ENCODE data around the gene LZTS2.

LZTS2 gene

GRCh38 chr10:100981178-100981772 lies 18.3 kb upstream of the LZTS2 start:
- H3K79me2 ChIP-seq (ENCODE audit: insufficient read depth, low read length): no peaks in the 10 kb centered on the region
- no peak for TF ChIP-seq CTCF (IDR thresholded peaks at IDR 0.05; ENCODE audit: low read length)
- no peak for TF ChIP-seq EZH2 (IDR thresholded peaks at IDR 0.05; ENCODE audit: borderline replicate concordance, low read length)
- no peak overlapping the region for H3K27ac ChIP-seq (ENCODE audit: low read depth, low read length, poor library complexity, severe bottlenecking)

GRCh38 chr10:100982916-100983830 lies 16.4 kb upstream of the LZTS2 start:
- Histone ChIP-seq H3K4me1 (ENCODE audit: insufficient read depth, low read length, severe bottlenecking) (peaks cover 10% of the 10 kb centered on the region), H3K9ac (ENCODE audit: low read length) (no peak overlapping the region), H3K27me3 (ENCODE audit: insufficient read depth, low read length) (no peaks in the 10 kb centered on the region), H3K36me3 (ENCODE audit: insufficient read depth, low read length) (no peaks in the 10 kb centered on the region), H3K9me3 (ENCODE audit: low read length) (no peaks in the 10 kb centered on the region), H3K79me2 (ENCODE audit: insufficient read depth, low read length) (peaks cover 8% of the 10 kb centered on the region), H3K9me2 (ENCODE audit: low read depth, low read length) (no peaks in the 10 kb centered on the region), H2AFZ (ENCODE audit: low read length) (no peak overlapping the region), H3K4me3 (ENCODE audit: low read depth, low read length, poor library complexity, severe bottlenecking) (no peak overlapping the region), H3K4me2 (ENCODE audit: low read length) (no peak overlapping the region), H3F3A (ENCODE audit: insufficient read depth, low read length) (no peaks in the 10 kb centered on the region), H3K27ac (ENCODE audit: low read depth, low read length, poor library complexity, severe bottlenecking) (no peak overlapping the region), H4K20me1 (ENCODE audit: insufficient read depth, low read length) (no peaks in the 10 kb centered on the region)
- TF ChIP-seq EZH2 (IDR thresholded peaks at IDR 0.05; ENCODE audit: borderline replicate concordance, low read length) (no peak), CTCF (IDR thresholded peaks at IDR 0.05; ENCODE audit: low read length) (no peak)

More at GRCh38 chr10:100981178-100981772, 18.3 kb upstream of the LZTS2 start:
- H2AFZ ChIP-seq (ENCODE audit: low read length): no peak overlapping the region
- no peak overlapping the region for H3K4me2 ChIP-seq (ENCODE audit: low read length)
- H3K9ac ChIP-seq (ENCODE audit: low read length): no peak overlapping the region
- H3K9me2 ChIP-seq (ENCODE audit: low read depth, low read length): no peaks in the 10 kb centered on the region
- H3K4me1 ChIP-seq (ENCODE audit: insufficient read depth, low read length, severe bottlenecking): peaks cover 3% of the 10 kb centered on the region
- H3K36me3 ChIP-seq (ENCODE audit: insufficient read depth, low read length): no peaks in the 10 kb centered on the region
- no peaks in the 10 kb centered on the region for H3K9me3 ChIP-seq (ENCODE audit: low read length)
- no peak overlapping the region for H3K4me3 ChIP-seq (ENCODE audit: low read depth, low read length, poor library complexity, severe bottlenecking)
- no peaks in the 10 kb centered on the region for H3F3A ChIP-seq (ENCODE audit: insufficient read depth, low read length)
- no peaks in the 10 kb centered on the region for H3K27me3 ChIP-seq (ENCODE audit: insufficient read depth, low read length)
- H4K20me1 ChIP-seq (ENCODE audit: insufficient read depth, low read length): no peaks in the 10 kb centered on the region

DNA sequence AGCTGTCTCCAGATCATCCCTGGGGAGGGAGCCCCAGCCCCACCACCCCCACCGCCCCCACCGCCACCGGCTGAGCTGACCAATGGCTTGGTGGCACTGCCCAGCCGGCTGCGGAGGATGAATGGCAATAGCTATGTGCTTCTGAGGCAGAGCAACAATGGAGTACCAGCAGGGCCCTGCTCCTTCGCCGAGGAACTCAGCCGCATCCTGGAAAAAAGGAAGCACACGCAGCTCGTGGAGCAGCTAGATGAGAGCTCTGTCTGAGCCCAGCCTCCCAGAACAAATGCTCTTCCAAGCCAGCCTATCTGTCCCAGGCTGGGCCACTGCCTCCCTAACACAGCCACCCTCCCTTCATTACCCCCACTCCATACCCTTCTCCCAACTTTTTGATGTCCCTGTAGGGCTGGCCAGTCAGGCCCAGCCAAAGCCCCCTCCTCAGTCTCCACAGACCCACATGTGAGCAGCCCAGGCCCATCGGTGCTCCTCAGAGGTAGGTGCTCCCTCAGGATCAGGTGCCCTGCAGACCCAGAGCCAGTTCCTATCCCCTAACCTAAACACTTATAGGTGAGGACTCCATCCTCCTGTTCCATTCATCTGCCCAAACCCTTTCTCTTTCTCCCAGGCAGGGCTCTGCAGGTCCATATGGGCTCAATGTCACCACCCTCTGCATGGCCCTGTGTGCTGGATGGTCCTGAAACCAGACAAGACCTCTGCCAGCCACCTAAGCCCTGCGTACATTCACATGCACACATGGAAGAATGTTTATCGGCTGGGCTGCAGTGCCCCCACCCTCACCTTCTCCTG lies 15.5 kb upstream of the LZTS2 start:
- no peak overlapping the region for H3K4me3 ChIP-seq (ENCODE audit: low read depth, low read length, poor library complexity, severe bottlenecking)
- H3K79me2 ChIP-seq (ENCODE audit: insufficient read depth, low read length): peaks cover 15% of the 10 kb centered on the region
- no peak overlapping the region for H3K9ac ChIP-seq (ENCODE audit: low read length)
- H2AFZ ChIP-seq (ENCODE audit: low read length): no peak overlapping the region
- H3K27ac ChIP-seq (ENCODE audit: low read depth, low read length, poor library complexity, severe bottlenecking): no peak overlapping the region
- H4K20me1 ChIP-seq (ENCODE audit: insufficient read depth, low read length): no peaks in the 10 kb centered on the region
- H3K4me2 ChIP-seq (ENCODE audit: low read length): no peak overlapping the region
- H3K27me3 ChIP-seq (ENCODE audit: insufficient read depth, low read length): no peaks in the 10 kb centered on the region
- no peaks in the 10 kb centered on the region for H3K9me2 ChIP-seq (ENCODE audit: low read depth, low read length)
- no peaks in the 10 kb centered on the region for H3K9me3 ChIP-seq (ENCODE audit: low read length)
- TF ChIP-seq EZH2 (IDR thresholded peaks at IDR 0.05; ENCODE audit: borderline replicate concordance, low read length): no peak
- no peak for TF ChIP-seq CTCF (IDR thresholded peaks at IDR 0.05; ENCODE audit: low read length)
- H3K36me3 ChIP-seq (ENCODE audit: insufficient read depth, low read length): peaks cover 5% of the 10 kb centered on the region; the same call in 1 of the 2 replicates
- no peaks in the 10 kb centered on the region for H3F3A ChIP-seq (ENCODE audit: insufficient read depth, low read length)
- H3K4me1 ChIP-seq (ENCODE audit: insufficient read depth, low read length, severe bottlenecking): peaks cover 16% of the 10 kb centered on the region
